ENCODE measurements around the gene RBMS3.

DNA sequence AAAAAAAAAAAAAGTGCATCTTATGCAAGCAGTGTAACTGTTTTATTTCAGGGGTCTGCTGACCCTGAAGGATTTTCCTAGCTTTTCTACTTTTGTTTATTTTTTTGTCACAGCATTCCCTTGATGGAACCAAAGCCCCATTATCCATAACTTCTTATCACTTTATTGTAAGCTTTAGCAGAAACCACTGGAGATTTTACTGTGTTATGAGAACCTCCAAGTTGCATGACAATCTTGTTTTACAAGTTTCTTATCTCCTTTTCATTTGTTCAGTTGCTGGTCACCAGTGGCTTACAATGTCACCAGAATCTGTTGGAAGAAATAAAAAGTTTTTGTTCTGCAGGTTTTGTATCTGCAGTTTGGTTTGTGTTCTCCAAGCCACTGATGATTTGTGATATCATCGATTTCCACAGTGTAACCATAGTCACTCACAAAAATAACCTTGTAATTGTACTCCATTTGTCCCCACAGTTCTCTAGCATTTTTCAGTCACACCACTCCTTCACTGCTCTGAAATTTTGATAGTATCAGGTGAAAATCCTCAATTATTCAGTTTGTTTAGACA is 660.0 kb downstream of the RBMS3 start:
- TF ChIP-seq, protein P1, sequence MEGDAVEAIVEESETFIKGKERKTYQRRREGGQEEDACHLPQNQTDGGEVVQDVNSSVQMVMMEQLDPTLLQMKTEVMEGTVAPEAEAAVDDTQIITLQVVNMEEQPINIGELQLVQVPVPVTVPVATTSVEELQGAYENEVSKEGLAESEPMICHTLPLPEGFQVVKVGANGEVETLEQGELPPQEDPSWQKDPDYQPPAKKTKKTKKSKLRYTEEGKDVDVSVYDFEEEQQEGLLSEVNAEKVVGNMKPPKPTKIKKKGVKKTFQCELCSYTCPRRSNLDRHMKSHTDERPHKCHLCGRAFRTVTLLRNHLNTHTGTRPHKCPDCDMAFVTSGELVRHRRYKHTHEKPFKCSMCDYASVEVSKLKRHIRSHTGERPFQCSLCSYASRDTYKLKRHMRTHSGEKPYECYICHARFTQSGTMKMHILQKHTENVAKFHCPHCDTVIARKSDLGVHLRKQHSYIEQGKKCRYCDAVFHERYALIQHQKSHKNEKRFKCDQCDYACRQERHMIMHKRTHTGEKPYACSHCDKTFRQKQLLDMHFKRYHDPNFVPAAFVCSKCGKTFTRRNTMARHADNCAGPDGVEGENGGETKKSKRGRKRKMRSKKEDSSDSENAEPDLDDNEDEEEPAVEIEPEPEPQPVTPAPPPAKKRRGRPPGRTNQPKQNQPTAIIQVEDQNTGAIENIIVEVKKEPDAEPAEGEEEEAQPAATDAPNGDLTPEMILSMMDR (IDR thresholded peaks at IDR 0.05): no peak
- TF ChIP-seq POLR2AphosphoS5 (IDR thresholded peaks at IDR 0.05; ENCODE audit: insufficient read depth in 1 of 2, low read depth in 1 of 2): no peak

All from vagina (tissue), 2 donors.